SK-N-MC (cell line): Measurements from ENCODE around the gene KLHL26.

Source experiments
- EZH2 ChIP-seq: fragments of 200-600 bp; sonication (generic); IDR thresholded peaks from one replicate; pipeline ENCODE4 v1.6.1; 2017; ENCODE audit warnings: antibody characterized with exemption
- FOXP2 ChIP-seq: optimal IDR thresholded peaks from 2 replicates; pipeline ENCODE3; 2011; ENCODE audit warnings: mild to moderate bottlenecking, moderate library complexity; ENCODE audit not compliant: insufficient read depth; ENCODE audit errors: extremely low read length, control extremely low read depth
- POLR2AphosphoS5 ChIP-seq: IDR thresholded peaks from 2 replicates; pipeline ENCODE4 v1.6.1; 2012; ENCODE audit warnings: mild to moderate bottlenecking, low read depth, low read length, borderline replicate concordance

DNA sequence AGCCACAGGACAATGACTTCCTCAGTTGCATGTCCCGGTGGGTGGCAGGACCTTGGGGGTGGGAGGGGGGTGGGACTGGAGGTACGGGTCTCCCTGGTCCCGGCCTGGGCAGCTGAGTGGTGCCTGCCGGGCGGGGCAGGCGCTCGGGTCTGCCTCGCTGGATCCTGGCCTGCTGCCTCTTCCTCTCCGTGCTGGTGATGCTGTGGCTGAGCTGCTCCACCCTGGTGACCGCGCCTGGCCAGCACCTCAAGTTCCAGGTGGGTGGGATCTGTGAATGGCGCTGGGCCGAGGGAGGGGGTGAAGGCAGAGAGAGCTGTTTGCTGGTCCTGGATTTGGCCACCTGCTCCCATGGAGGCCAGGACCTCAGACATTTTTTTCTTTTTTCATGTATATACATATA is 18.6 kb upstream of the KLHL26 start:
- TF ChIP-seq EZH2 (no peak), POLR2AphosphoS5 (no peak), FOXP2 (no peak)
